Right lobe of liver (tissue), 6 donors: ENCODE results near the gene NAPG. TPM values are rescaled to one million over a fixed set of nuclear protein-coding genes. Genes with fewer than 3 reads are reported as not detected.
A peak's percentile ranks its signal among the peaks of the same experiment; 100 is the strongest.
"Not testable (repeated sequence)": the region's sequence is repeated elsewhere in the genome, so short reads cannot be mapped to it uniquely, and the experiment has no call there.

Experiments
- ATAC-seq, 4 donors: fragments of 200-7000 bp; cut with Tn5 transposase; one replicate each; pipeline ENCODE4 v1.9.1; 2020; ENCODE audit warnings: mild to moderate bottlenecking in 4 of 4, moderate library complexity in 4 of 4
- DNase-seq, 3 donors: peaks; one replicate each; pipeline ENCODE4 v3.0.0-alpha.2; 2020
- H3K27ac ChIP-seq, 3 donors: fragments of 200-600 bp; one replicate each; pipeline ENCODE4 v1.8.0; 2022
- H3K27me3 ChIP-seq, 2 donors: fragments of 200-600 bp; one replicate each; pipeline ENCODE4 v1.8.0; 2022
- H3K36me3 ChIP-seq, 4 donors: fragments of 200-600 bp; sonication (generic) in 1 of 4; one replicate each; pipeline versions ENCODE4 v1.5.1 to v1.8.0; 2017 to 2022; ENCODE audit warnings: control low read depth in 1 of 4
- H3K4me1 ChIP-seq, 4 donors: fragments of 200-600 bp; sonication (generic) in 1 of 4; one replicate each; pipeline versions ENCODE4 v1.5.1 to v1.8.0; 2017 to 2022; ENCODE audit warnings: control low read depth in 1 of 4
- H3K4me3 ChIP-seq, 3 donors: fragments of 200-600 bp; one replicate each; pipeline ENCODE4 v1.8.0; 2022
- H3K9me3 ChIP-seq, 4 donors: fragments of 200-600 bp; sonication (generic) in 1 of 4; one replicate each; pipeline versions ENCODE4 v1.5.1 to v1.8.0; 2017 to 2022; ENCODE audit warnings: control low read depth in 1 of 4
- CTCF ChIP-seq, 4 donors: fragments of 200-600 bp in 3 of 4; fragments of 450-650 bp in 1 of 4; IDR thresholded peaks; one replicate each; pipeline versions ENCODE4 v1.5.1 to v1.8.0; 2016 to 2022; ENCODE audit warnings: antibody characterized with exemption in 4 of 4, mild to moderate bottlenecking in 2 of 4
- POLR2A ChIP-seq: fragments of 450-650 bp; IDR thresholded peaks from one replicate; pipeline ENCODE4 v1.6.1; 2017; ENCODE audit warnings: antibody characterized with exemption, mild to moderate bottlenecking
- WGBS: methylation state at CpG from one replicate; pipeline ENCODE4 v1.1.6; 2018; ENCODE audit warnings: low coverage, low lambda C conversion rate; ENCODE audit not compliant: insufficient coverage; ENCODE audit errors: missing lambda C conversion rate; 5-methylcytosine and 5-hydroxymethylcytosine counted together
- intact Hi-C, 2 donors: fragments of 100-400 bp; cut with DNase I; formaldehyde crosslinking; loops; one replicate each; pipeline versions ENCODE4 v1.11.2 to v1.14.1; 2022
- total RNA-seq, 6 experiments: library from RNA; depleted of rRNA in 2 of 6; stranded (reverse); fragments of >200 nt in 2 of 6; fragmentation: NEBNext Ultra II Directional in 3 of 6; extraction: Animal tissue kit (Norgen Biotek cat#: 25700) in 3 of 6; gene quantifications; one replicate each; pipeline versions ENCODE4 v1.1.0 to v1.2.4, GENCODE V29; 2016 to 2023
- donor health status: DM: no; HTN: yes; CAD: no.
- donor health status: DM: no; HTN: no; CAD: no.
- donor health status: DM: no; HTN: no; CAD: no.
- donor health status: DM: no; HTN: yes; CAD: no.
- donor health status: DM: no; HTN: yes; CAD: no.

The NAPG gene
- total RNA-seq, 6 experiments from 2014 or later, result 10.7 to 20.6 (median 14.1) TPM

GRCh38 chr18:10590412-10590811 is 64.6 kb downstream of the NAPG start:
- intact Hi-C loops, result no loop called here
- TF ChIP-seq CTCF (IDR thresholded peaks at IDR 0.05) (no peak), POLR2A (no peak)
- Histone ChIP-seq H3K4me1 (no peaks in the 10 kb centered on the region), H3K27ac (no peak overlapping the region), H3K4me3 (no peak overlapping the region), H3K36me3 (no peaks in the 10 kb centered on the region), H3K9me3 (no peaks in the 10 kb centered on the region), H3K27me3 (no peaks in the 10 kb centered on the region)
- no peak for ATAC-seq
- 74% methylated on average over 6 of the region's 8 CpGs for whole genome bisulfite sequencing
- no peak for DNase-seq

GRCh38 chr18:10591896-10592295 is 66.1 kb downstream of the NAPG start:
- TF ChIP-seq POLR2A, result no peak
- no peak for TF ChIP-seq CTCF (IDR thresholded peaks at IDR 0.05)
- Histone ChIP-seq H3K9me3 (no peaks in the 10 kb centered on the region), H3K4me3 (no peak overlapping the region), H3K27me3 (no peaks in the 10 kb centered on the region), H3K27ac (no peak overlapping the region), H3K4me1 (no peaks in the 10 kb centered on the region), H3K36me3 (no peaks in the 10 kb centered on the region)
- DNase-seq, result no peak
- ATAC-seq, result no peak
- intact Hi-C loops, result no loop called here
- 76% methylated on average over 3 of the region's 3 CpGs for WGBS

GRCh38 chr18:10593366-10594022 is 67.7 kb downstream of the NAPG start:
- peak in 3 of 4 donors; percentile 31 to 54 (median 48) for ATAC-seq
- 55% methylated on average over 4 of the region's 5 CpGs for WGBS
- H3K27me3 ChIP-seq, H3K9me3 ChIP-seq, H3K36me3 ChIP-seq, H3K4me1 ChIP-seq, H3K27ac ChIP-seq, intact Hi-C loops, DNase-seq, H3K4me3 ChIP-seq: not testable (repeated sequence)

- H3K36me3 ChIP-seq, H3K9me3 ChIP-seq, intact Hi-C loops, ATAC-seq, H3K27me3 ChIP-seq, DNase-seq, H3K4me1 ChIP-seq, H3K4me3 ChIP-seq, H3K27ac ChIP-seq: not testable (repeated sequence)
- WGBS, result 94% methylated on average over 3 of the region's 4 CpGs
Observed at GRCh38 chr18:10595917-10596316, 70.1 kb downstream of the NAPG start.

GRCh38 chr18:10597695-10598094 is 71.9 kb downstream of the NAPG start:
- H3K27ac ChIP-seq, H3K9me3 ChIP-seq, H3K4me3 ChIP-seq, H3K4me1 ChIP-seq, ATAC-seq, intact Hi-C loops, H3K27me3 ChIP-seq, DNase-seq, H3K36me3 ChIP-seq: not testable (repeated sequence)
- 86% methylated on average over 3 of the region's 4 CpGs for WGBS

- ATAC-seq, H3K27me3 ChIP-seq, H3K27ac ChIP-seq, H3K4me1 ChIP-seq, intact Hi-C loops, H3K36me3 ChIP-seq, H3K4me3 ChIP-seq, H3K9me3 ChIP-seq, DNase-seq: not testable (repeated sequence)
- WGBS, result 80% methylated on average over 7 of the region's 7 CpGs
Observed at GRCh38 chr18:10600701-10601100, 74.9 kb downstream of the NAPG start.

Other genes starting within 250 kb of the NAPG start
- gene APCDD1, start 71.4 kb upstream of the NAPG start, total RNA-seq, result 1 to 10 TPM in 2 of 6 experiments, under 1 TPM in 4; 0.42 to 2.7 (median 0.71) TPM